WERI-Rb-1 (cell line): ENCODE measurements around the gene TSHZ3.
A peak's percentile ranks its signal among the peaks of the same experiment; 100 is the strongest.

Experiments used
- DNase-seq: peaks from one replicate; pipeline ENCODE4 v3.0.0-alpha.2; 2020
- H3K27ac ChIP-seq: fragments of 250-450 bp; sonication (Bioruptor Pico); 2 replicates; pipeline ENCODE4 v1.5.1; 2020; ENCODE audit warnings: mild to moderate bottlenecking, moderate library complexity
- H3K27me3 ChIP-seq: fragments of 250-450 bp; sonication (Bioruptor Pico); 2 replicates; pipeline ENCODE4 v1.5.1; 2021; ENCODE audit warnings: mild to moderate bottlenecking, low read depth, moderate library complexity; ENCODE audit not compliant: insufficient read depth, severe bottlenecking
- H3K36me3 ChIP-seq: fragments of 250-450 bp; sonication (Bioruptor Pico); 2 replicates; pipeline ENCODE4 v1.5.1; 2020; ENCODE audit warnings: mild to moderate bottlenecking, moderate library complexity
- H3K4me3 ChIP-seq: 2 replicates; pipeline ENCODE4 v1.5.1; 2011; ENCODE audit warnings: low read depth, mild to moderate bottlenecking, control low read depth, low read length
- H3K9me3 ChIP-seq: fragments of 250-450 bp; sonication (Bioruptor Pico); 2 replicates; pipeline ENCODE4 v1.5.1; 2021; ENCODE audit warnings: mild to moderate bottlenecking, moderate library complexity; ENCODE audit not compliant: severe bottlenecking
- TF ChIP-seq, protein P1 (sequence below): IDR thresholded peaks from 2 replicates; pipeline ENCODE4 v1.5.1; 2011; ENCODE audit warnings: low read depth, mild to moderate bottlenecking, control low read depth, inconsistent platforms, low read length

The TSHZ3 gene

DNA sequence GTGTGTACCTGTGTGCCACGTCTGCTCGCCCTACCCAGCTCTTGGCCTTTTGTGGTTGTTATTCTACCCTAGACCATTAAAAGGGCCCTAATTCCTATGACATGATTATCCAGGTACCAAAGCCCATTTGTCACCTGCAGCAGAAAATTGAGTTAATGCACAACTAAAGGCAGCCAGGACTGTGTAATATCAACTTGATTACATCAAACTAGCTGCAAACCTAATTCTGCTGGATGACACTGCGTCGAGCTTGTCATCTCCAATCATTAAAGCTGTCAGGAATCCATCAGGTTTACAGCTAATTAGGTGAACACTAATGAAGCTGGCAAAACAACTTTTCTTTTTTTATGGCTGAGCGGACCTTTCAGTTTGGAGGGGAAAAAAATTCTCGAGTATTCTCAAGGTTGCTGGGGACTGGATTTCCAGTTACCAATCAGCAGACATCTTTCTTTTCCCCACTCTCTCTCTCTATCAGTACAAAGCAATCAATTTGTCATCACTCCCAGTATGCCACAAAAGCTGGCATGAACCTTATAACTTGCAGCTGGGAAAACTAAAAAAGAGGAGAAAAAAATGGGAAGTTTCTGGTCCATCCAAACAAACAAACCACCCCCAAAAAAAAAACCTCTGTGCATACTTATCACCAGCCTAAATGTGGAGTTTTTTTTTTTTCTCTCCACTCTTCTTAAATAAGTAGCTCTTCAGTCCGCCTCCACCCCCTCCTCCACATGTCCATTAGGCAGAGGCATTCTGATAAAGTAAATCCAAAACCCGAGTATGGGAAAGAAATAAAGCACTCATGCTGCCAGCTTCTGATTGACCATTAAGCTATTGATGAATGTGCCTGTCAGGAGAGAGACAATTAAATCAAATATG is 2.8 kb downstream of the TSHZ3 start:
- no peaks in the 10 kb centered on the region for H3K27me3 ChIP-seq
- TF ChIP-seq, protein P1, sequence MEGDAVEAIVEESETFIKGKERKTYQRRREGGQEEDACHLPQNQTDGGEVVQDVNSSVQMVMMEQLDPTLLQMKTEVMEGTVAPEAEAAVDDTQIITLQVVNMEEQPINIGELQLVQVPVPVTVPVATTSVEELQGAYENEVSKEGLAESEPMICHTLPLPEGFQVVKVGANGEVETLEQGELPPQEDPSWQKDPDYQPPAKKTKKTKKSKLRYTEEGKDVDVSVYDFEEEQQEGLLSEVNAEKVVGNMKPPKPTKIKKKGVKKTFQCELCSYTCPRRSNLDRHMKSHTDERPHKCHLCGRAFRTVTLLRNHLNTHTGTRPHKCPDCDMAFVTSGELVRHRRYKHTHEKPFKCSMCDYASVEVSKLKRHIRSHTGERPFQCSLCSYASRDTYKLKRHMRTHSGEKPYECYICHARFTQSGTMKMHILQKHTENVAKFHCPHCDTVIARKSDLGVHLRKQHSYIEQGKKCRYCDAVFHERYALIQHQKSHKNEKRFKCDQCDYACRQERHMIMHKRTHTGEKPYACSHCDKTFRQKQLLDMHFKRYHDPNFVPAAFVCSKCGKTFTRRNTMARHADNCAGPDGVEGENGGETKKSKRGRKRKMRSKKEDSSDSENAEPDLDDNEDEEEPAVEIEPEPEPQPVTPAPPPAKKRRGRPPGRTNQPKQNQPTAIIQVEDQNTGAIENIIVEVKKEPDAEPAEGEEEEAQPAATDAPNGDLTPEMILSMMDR = no peak
- H3K36me3 ChIP-seq = no peaks in the 10 kb centered on the region
- no peak overlapping the region for H3K4me3 ChIP-seq
- H3K27ac ChIP-seq = no peak overlapping the region
- no peak for DNase-seq
- no peaks in the 10 kb centered on the region for H3K9me3 ChIP-seq

DNA sequence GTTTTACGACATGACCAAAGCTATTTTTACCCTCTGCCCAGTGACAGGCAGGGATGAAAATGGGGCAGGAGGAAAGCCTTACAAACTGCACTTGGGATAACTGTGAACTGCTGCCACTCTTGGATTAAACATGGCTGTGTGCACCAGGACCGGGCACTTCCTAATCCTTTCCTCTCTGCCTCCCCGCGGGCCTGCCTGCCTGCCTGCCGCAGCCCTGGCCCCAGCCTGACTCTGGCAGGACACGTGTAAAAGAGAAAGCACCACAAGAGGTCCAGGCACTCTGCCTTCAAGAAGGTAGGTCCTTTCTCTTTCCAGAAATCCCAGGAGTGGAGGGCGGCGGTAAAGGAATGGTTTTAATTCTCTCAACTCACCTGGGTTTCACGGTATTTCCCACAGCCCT is 4.8 kb downstream of the TSHZ3 start:
- Histone ChIP-seq H3K9me3 (no peaks in the 10 kb centered on the region), H3K4me3 (no peak overlapping the region), H3K27me3 (no peaks in the 10 kb centered on the region), H3K27ac (no peak overlapping the region), H3K36me3 (no peaks in the 10 kb centered on the region)
- TF ChIP-seq, protein P1 = no peak
- DNase-seq = peak; percentile 63

DNA sequence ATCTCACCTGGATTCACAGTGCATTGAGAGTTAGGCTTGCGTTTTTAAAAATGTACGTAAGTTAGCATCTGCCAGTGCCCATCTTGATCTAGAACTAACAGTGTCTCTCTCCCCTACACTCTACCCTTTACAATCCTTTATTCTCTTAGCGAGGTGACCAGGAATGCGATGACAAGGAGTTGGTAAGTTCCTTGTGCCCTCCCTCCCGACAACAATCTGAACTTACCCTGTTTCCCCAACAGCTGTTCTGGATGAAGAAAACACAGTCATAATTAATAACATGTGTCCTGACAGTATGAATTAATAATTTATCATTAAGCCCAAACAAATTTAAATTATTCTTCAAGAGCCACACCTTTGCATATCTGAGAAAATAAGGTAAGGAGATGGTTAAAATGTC is 6.3 kb downstream of the TSHZ3 start:
- H3K9me3 ChIP-seq = no peaks in the 10 kb centered on the region
- H3K4me3 ChIP-seq = no peak overlapping the region
- H3K27me3 ChIP-seq = no peaks in the 10 kb centered on the region
- no peak for DNase-seq
- no peak overlapping the region for H3K27ac ChIP-seq
- TF ChIP-seq, protein P1 = no peak
- H3K36me3 ChIP-seq = no peaks in the 10 kb centered on the region

DNA sequence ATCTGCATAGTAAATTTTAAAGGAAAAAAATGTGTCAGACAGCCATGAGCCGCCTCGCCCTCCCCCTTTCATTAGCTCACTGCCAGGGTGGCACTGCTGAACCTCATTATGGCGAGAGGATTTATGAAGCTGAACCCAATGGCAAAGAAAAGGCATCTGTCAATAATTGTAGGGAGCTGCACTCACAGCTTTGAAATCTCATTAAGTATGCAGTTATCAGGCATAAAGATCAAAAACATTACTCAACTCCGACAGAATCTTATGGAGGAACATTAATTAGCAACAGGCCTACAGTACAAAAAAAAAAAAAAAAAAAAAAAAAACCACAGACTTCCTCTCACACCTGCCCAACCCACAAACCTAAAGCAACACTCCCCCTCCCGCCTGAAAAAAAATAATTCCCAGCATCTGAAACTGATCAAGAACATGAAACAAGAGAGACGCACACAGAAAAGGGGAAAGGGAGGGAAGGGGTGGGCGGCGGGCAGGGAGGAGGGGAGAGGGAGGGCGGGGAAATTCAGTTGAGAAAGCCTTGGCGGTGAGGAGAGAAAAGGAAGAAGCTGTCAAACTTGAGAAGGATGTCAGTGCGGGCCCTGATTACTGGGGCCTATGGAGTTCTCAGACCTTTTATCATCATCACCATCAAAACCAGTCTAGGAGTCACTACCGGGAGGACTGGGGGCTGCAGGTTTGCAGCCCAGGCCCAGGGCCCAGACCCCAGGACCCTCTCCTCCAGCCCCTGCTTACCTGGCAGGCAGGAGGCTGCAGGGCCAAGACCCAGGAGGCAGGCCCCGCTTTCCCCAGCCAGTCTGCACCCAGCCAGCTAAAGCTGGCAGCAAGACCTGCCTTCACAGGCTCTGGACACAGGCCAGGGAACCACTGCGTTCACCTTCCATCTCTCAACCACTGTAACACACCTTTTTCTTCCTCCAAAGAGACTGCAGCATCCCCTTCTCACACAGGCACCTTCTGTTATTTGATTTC is 8.9 kb downstream of the TSHZ3 start:
- Histone ChIP-seq H3K9me3 (no peaks in the 10 kb centered on the region), H3K27ac (no peak overlapping the region), H3K27me3 (no peaks in the 10 kb centered on the region), H3K36me3 (no peaks in the 10 kb centered on the region), H3K4me3 (no peak overlapping the region)
- no peak for DNase-seq
- TF ChIP-seq, protein P1 = no peak

DNA sequence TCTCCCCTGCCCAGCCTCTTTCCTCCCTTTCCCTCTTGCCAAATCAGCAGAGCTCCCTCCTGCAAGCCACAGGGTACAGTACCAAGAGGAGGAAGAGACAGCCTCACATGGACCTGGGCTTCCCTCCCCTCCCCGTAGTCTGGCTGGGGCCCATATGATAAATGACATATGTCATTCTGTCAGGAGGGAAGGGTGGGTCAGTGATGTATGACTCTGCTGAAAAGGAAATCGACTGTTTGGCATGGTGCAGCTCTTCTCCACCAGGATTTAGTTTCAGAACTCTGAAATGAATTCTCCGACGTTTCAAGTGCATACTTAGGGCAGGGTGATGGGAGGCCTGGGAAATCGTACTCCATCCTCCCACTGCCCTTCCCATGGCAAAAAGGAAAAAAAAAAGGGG is 9.8 kb downstream of the TSHZ3 start:
- Histone ChIP-seq H3K27me3 (no peaks in the 10 kb centered on the region), H3K4me3 (no peak overlapping the region), H3K9me3 (no peaks in the 10 kb centered on the region), H3K36me3 (no peaks in the 10 kb centered on the region), H3K27ac (no peak overlapping the region)
- no peak for DNase-seq
- TF ChIP-seq, protein P1 = no peak
